NCI-H1436 treated with DMSO at 0.1 percent for 48 hours (cell line): Measurements from ENCODE around the gene PPP2R5A.
"Not testable (repeated sequence)": the region's sequence is repeated elsewhere in the genome, so short reads cannot be mapped to it uniquely, and the experiment has no call there.

Experiments
- DNase-seq: peaks from one replicate; lab custom pipeline; 2025; lab: John Stamatoyannopoulos, UW

PPP2R5A gene

GRCh38 chr1:212297338-212297737 lies 12.1 kb downstream of the PPP2R5A start:
- no peak for DNase-seq

DNA sequence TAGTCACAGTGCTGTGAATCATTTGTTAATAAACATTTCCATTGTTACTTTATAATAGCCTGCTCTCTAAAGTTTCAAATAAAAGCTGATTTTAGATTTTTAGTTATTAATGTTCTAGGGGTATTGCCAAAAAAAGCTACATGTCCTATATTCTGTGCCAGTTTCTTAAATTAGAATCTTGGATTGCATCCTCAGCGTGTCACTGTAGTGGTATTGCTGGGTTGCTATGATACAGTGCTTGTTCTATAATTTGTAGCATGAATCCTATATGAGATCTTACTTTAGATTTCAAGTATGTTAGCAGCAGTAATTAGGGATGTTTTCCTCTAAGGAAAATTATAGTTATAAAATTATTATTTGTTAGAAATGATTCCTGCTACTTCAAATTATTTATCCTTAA lies 16.4 kb downstream of the PPP2R5A start:
- DNase-seq = no peak

DNA sequence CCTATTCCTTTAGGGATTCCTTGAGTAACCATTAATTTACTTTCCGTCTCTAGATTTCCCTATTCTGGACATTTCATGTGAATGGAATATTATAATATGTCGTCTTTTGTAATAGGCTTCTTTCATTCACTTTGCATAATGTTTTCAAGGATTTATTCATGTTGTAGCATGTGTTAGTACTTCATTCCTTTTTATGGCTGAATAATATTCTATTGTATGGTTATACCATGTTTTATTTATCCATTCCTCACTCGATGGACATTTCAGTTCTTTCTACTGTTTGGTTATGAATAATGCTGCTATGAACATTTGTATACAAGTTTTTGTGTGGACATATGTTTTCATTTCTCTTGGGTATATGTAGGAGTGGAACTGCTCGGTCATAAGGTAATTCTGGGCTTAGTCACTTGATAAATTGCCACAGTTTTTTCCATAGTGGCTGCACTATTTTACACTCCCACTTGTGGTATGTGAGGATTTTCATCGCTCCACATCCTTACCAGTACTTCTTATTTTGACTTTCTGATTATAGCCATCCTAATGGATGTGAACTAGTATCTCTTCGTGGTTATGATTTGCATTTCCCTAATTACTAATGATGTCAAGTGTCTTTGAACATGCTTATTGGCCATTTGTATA lies 17.7 kb downstream of the PPP2R5A start:
- no peak for DNase-seq

DNA sequence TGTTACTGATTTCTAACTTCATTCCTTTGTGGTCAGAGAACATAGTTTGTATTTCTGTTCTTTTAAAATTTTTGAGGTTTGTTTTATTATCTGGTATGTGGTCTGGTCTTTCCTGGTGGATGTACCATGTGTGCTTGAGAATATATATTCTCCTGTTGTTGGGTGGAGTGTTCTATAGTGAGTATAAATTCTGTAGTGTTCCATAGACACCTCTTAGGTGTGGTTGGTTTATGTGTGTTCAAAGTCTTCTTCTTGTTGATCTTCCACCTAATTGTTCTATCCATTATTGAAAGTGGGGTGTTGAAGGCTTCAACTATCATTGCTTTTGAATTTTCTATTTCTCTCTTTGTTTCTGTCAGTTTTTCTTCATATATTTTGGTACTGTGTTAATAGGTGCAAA lies 20.1 kb downstream of the PPP2R5A start:
- DNase-seq = no peak

DNA sequence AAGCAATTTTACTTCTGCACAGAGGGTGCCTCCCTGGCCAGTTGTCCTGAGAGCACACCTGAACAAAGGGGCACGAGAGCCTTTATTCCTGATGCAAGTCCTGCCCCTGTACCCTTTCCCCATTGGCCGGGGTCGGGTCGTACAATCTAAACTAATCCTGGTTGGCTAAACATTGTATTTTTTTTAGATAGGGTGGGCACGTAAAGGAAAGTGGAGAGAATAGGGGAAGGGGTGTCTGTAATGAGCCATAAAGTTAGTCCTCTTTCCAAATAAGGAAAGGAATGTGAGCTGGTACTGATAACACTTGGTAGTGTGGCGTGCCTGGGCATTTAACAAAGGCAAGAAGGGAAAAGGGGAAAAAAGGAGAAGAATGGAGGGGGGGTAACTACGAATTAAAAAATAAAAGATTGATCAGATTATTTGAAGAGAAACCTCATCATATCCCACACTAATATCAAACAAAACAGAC lies 20.8 kb downstream of the PPP2R5A start:
- not testable (repeated sequence) for DNase-seq

DNA sequence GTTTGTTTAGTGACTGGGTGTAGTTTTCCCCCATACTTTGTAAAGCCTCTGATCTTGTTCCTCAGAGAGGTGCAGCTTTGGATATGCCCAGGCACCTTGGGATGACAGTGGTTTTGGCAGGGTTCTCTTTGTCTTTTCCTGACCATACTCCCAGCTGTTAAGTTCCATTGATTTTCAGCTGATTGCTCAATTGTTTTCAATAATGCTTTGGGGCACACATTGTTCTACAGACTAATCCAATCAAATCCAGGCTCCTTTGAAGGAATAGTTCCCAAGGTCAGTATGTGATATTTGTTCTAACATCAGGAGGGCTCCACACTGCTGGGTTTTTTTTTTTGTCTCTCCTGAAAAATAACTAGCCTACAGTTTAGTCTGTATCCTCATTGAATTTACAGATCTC lies 24.8 kb downstream of the PPP2R5A start:
- no peak for DNase-seq

DNA sequence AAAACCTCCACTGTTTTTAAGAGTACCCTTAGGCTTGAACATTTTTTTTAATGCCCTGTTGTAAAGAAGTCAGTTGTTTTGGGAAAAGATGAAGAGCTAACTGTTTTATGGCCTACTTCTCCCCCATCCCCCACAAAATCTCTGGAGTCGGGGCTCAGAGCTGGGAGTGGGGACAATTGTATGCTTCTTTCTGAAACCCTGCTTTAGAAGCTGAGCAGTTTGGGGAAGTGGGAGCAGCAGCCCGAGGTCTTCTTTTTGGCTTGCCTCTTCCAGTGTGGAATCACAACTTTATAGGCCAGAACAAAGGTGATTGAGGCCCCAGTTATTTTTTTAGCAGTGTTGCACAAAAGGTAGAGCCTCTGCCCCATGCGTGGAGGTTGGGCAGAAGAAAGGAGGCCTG lies 25.2 kb downstream of the PPP2R5A start:
- DNase-seq = no peak

DNA sequence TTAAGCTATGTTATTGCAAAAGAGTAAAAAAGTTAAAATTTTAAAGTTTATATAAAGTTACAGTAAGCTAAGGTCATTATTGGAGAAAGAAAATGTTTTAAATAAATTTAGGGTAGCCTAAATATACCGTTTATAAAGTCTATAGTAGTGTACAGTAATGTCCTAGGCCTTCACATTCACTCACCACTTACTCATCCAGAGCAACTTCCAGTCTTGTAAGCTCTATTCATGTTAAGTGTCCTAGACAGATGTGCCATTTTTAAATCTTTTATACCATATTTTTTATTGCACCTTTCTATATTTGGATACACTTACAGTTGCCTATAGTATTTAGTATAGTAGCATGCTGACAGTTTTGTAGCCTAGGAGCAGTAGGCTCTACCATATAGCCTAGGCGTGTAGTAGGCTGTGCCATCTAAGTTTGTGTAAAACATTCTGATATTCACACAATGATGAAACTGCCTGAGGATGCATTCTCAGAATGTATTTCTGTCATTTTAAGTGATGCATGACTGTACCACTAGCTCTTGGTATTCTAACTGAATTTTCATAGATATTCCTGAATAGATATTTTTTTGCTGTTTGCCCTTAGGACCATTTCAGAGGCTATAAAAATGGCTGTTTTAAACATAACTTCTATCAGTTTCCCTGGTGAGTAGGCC lies 26.8 kb downstream of the PPP2R5A start:
- no peak for DNase-seq

- DNase-seq = no peak
These were observed 28.4 kb downstream of the PPP2R5A start for GRCh38 chr1:212313616-212314015.

GRCh38 chr1:212315184-212315583 lies 30.0 kb downstream of the PPP2R5A start:
- no peak for DNase-seq

- no peak for DNase-seq
These were observed 30.7 kb downstream of the PPP2R5A start for GRCh38 chr1:212315907-212316306.

DNA sequence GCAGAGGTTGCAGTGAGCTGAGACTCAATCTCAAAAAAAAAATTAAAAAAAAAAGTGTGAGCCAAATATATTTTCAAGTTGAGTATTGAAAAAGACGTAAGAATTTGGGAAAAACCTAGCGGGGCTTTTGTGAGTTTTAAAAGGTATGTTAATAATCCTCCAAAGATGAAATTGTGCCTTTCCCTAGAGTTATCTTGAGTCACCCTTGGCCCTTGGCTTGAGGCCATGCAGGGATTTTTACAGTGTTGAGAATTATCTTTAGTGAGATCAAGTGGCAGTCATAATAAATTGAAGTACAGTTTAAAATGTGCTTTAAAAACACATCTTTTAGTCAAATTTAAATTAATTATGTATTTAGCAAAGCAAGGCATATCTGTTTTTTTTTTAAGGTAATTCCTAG lies 32.7 kb downstream of the PPP2R5A start:
- no peak for DNase-seq

GRCh38 chr1:212321031-212321430 lies 35.8 kb downstream of the PPP2R5A start:
- not testable (repeated sequence) for DNase-seq

GRCh38 chr1:212323066-212323465 lies 37.9 kb downstream of the PPP2R5A start:
- DNase-seq = no peak

- no peak for DNase-seq
These were observed 41.3 kb downstream of the PPP2R5A start for GRCh38 chr1:212326541-212326940.

DNA sequence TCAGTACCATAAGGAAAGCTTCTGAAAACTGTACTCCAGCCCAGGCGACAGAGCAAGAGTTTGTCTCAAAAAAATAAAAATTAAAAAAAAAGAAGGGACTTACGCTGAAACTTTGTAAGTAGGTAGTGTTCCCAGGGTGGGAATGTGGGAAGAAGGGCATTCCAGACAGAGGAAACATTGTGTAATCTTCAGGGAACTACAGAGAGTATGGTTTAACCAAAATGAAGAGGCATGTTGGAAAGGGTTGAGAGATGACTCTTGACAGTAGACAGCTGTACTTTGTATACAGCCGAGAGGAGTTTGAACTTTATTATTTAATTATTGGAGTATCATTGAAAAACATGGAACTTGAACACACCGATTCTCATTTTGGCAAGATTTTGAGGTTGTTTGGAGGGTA lies 43.0 kb downstream of the PPP2R5A start:
- DNase-seq = no peak

GRCh38 chr1:212329105-212329504 lies 43.9 kb downstream of the PPP2R5A start:
- DNase-seq = no peak

DNA sequence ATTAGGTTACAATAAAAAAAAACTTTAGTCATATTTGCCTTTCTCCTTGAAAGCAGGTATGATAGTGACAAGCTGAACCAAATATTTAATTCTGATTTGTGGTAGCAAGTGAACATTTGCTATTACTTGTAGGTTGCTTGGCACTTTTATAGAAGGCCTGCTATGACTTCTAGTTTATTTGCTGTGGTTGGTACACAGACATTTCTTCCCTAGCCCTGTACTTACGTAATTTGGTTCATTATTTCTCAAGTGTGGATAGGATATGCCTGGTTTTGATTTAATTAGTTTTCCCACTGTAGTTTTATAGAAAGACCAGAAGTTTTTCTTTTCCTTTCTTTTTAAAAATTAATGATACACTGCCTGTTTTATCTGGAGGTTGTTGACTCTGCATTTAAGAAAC lies 55.9 kb downstream of the PPP2R5A start:
- no peak for DNase-seq

DNA sequence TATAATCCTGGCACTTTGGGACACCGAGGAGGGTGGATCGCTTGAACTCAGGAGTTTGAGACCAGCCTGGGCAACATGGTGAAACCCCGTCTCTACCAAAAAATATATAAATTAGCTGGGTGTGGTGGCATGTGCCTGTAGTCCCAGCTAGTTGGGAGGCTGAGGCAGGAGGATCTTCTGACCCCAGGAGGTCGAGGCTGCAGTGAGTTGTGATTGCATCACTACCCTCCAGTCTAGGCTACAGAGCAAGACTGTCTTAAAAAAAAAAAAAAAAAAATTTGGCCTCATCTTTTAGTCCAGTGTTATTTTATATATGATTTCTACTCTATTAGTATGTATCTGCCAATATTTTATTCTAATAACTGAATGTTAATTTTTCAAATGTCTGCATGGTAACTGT lies 59.7 kb downstream of the PPP2R5A start:
- DNase-seq = no peak

DNA sequence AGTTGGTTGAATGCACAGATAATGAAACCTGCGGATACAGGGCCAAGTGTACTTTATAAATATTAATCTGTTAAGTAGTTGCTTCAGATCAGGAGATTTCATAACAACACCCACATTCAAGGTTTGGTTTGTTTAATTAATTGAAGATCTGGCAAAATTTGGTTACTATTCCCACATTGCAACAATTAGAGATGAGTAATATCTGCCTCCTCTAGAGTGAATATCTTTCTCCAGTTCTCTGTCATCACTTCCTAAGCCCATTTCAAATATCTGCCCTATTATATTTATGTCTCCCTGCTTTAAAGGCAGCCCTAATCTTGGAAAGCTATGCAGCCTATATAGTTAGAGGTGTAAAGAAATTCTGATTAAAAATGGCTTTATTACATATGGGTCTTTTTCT lies 61.4 kb downstream of the PPP2R5A start:
- DNase-seq = no peak

GRCh38 chr1:212351588-212352362 lies 66.6 kb downstream of the PPP2R5A start:
- DNase-seq = no peak

GRCh38 chr1:212353181-212353580 lies 68.0 kb downstream of the PPP2R5A start:
- DNase-seq = no peak

- no peak for DNase-seq
These were observed 69.3 kb downstream of the PPP2R5A start for GRCh38 chr1:212354464-212354863.
